NOMO-1 treated with dmso at 0.1 percent for 144 hours (cell line): ENCODE results near the gene HPSE.

Source experiments
- DNase-seq: peaks from one replicate; lab custom pipeline; 2025; ENCODE audit not compliant: unreplicated experiment; lab: John Stamatoyannopoulos, UW

Gene HPSE

GRCh38 chr4:83251447-83251830, 83.2 kb downstream of the HPSE start:
- no peak for DNase-seq

- DNase-seq, result no peak
Measured at GRCh38 chr4:83250687-83251446, 83.8 kb downstream of the HPSE start.

- no peak for DNase-seq
Measured at GRCh38 chr4:83248486-83248885, 86.2 kb downstream of the HPSE start.

GRCh38 chr4:83247415-83248357, 87.0 kb downstream of the HPSE start:
- no peak for DNase-seq
